ENCODE results near the gene RBFOX2. TPM values are rescaled to one million over a fixed set of nuclear protein-coding genes. Genes with fewer than 3 reads are reported as not detected.
A peak's percentile ranks its signal among the peaks of the same experiment; 100 is the strongest.

The RBFOX2 gene
- total RNA-seq, 2 experiments from 2014 or later: 54.3 to 78.7 TPM

DNA sequence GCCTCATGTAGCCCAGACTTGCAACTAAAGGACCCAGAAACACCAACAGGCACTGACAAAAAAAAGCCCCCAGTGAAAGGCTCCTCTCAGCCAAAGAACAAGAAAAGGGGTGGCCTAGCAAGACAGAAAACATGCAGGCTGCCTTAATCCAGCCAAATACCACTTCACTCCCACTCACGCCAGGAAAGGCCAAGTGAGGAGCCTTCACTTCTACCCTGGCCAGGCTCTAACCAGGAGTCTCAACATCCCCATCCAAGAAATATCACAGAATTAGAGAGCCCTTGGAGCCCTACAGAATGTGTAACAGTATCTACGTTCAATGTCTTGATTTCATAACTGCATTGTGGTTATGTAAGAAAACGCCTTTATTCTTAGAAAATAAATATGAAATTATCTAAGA, 162.0 kb downstream of the RBFOX2 start:
- peak overlapping the region; percentile 48; the same call in 1 of the 2 replicates for H2AFZ ChIP-seq (ENCODE audit: low read length)
- peak overlapping the region; percentile 64 for H3K4me2 ChIP-seq (ENCODE audit: low read length)
- POLR2A ChIA-PET: no interaction called here
- no peaks in the 10 kb centered on the region for H4K20me1 ChIP-seq (ENCODE audit: insufficient read depth, low read length)
- H3K36me3 ChIP-seq (ENCODE audit: insufficient read depth, low read length): peaks cover 5% of the 10 kb centered on the region; the same call in 1 of the 2 replicates
- H3K79me2 ChIP-seq (ENCODE audit: insufficient read depth, low read depth, low read length): peaks cover 99% of the 10 kb centered on the region
- TF ChIP-seq EZH2phosphoT487 (IDR thresholded peaks at IDR 0.05; ENCODE audit: borderline replicate concordance, low read depth, low read length) (no peak), CTCF (conservative IDR thresholded peaks at IDR 0.05; ENCODE audit: low read length) (no peak)
- H3K27ac ChIP-seq (ENCODE audit: low read depth, low read length, poor library complexity, severe bottlenecking): peak overlapping the region; percentile 99
- peaks cover 100% of the 10 kb centered on the region for H3K4me1 ChIP-seq (ENCODE audit: insufficient read depth, low read length, poor library complexity, severe bottlenecking)
- peak overlapping the region; percentile 25 for H3K4me3 ChIP-seq (ENCODE audit: low read depth, low read length, poor library complexity, severe bottlenecking)
- intact Hi-C loops (cut with micrococcal nuclease; ENCODE audit: unreplicated experiment): loop anchor here (10.0 kb wide), 1 partner anchor 148 kb away; no protein-coding TSS in a partner anchor
- H3K9me2 ChIP-seq (ENCODE audit: insufficient read depth, low read length): no peaks in the 10 kb centered on the region
- no TSS peak for BruUV-seq (replicated peaks)
- DNase-seq (ENCODE audit: low spot score): peak; percentile 42
- CTCF ChIA-PET (ENCODE audit: unreplicated experiment): no interaction called here
- 0 out of 2 replicates have a peak, but pooled peaks cover 5% of the 10 kb centered on the region for H3K9me3 ChIP-seq (ENCODE audit: low read length)

- Histone ChIP-seq H3K36me3 (ENCODE audit: insufficient read depth, low read length) (peaks cover 5% of the 10 kb centered on the region; the same call in 1 of the 2 replicates), H4K20me1 (ENCODE audit: insufficient read depth, low read length) (no peaks in the 10 kb centered on the region), H3K4me2 (ENCODE audit: low read length) (peak overlapping the region; percentile 54), H3K4me3 (ENCODE audit: low read depth, low read length, poor library complexity, severe bottlenecking) (no peak overlapping the region), H3K79me2 (ENCODE audit: insufficient read depth, low read depth, low read length) (peaks cover 92% of the 10 kb centered on the region), H3K9me2 (ENCODE audit: insufficient read depth, low read length) (no peaks in the 10 kb centered on the region), H2AFZ (ENCODE audit: low read length) (no peak overlapping the region; the same call in 1 of the 2 replicates), H3K4me1 (ENCODE audit: insufficient read depth, low read length, poor library complexity, severe bottlenecking) (peaks cover 100% of the 10 kb centered on the region), H3K27ac (ENCODE audit: low read depth, low read length, poor library complexity, severe bottlenecking) (peak overlapping the region; percentile 99), H3K9me3 (ENCODE audit: low read length) (0 out of 2 replicates have a peak, but pooled peaks cover 5% of the 10 kb centered on the region)
- POLR2A ChIA-PET: interaction anchor here (0.6 kb wide), 1 partner anchor 113 kb away, joined by 3 read pairs; no protein-coding TSS in a partner anchor
- TF ChIP-seq EZH2phosphoT487 (IDR thresholded peaks at IDR 0.05; ENCODE audit: borderline replicate concordance, low read depth, low read length) (no peak), CTCF (conservative IDR thresholded peaks at IDR 0.05; ENCODE audit: low read length) (no peak)
- DNase-seq (ENCODE audit: low spot score): no peak
- intact Hi-C loops (cut with micrococcal nuclease; ENCODE audit: unreplicated experiment): loop anchor here (10.0 kb wide), 1 partner anchor 150 kb away; no protein-coding TSS in a partner anchor
- CTCF ChIA-PET (ENCODE audit: unreplicated experiment): no interaction called here
- BruUV-seq (replicated peaks): no TSS peak
Measured at GRCh38 chr22:35864545-35865165, 164.0 kb downstream of the RBFOX2 start.

DNA sequence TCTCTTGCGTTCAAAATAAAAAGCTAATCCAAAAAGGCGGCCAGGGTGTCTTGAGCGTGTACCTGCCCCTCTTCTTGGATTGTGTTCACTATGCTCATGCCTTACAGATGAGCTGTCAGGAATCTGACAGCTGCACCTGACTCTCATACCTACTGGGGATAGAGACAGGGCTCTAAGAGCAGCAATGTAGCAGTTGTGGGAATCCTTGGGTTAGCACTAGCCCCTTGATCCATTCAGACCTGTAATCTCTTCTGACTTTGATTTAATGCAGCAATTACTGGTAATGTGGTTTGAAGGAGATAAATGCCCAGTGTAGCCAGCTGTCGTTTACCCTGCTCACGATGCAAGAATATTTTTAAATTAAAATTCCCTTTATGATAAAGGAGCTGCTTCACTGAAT, 165.2 kb downstream of the RBFOX2 start:
- Histone ChIP-seq H3K9me2 (ENCODE audit: insufficient read depth, low read length) (no peaks in the 10 kb centered on the region), H3K4me3 (ENCODE audit: low read depth, low read length, poor library complexity, severe bottlenecking) (peak overlapping the region; percentile 3)

More for the DNA sequence above, 165.2 kb downstream of the RBFOX2 start:
- Histone ChIP-seq H3K4me2 (ENCODE audit: low read length) (peak overlapping the region; percentile 54), H3K4me1 (ENCODE audit: insufficient read depth, low read length, poor library complexity, severe bottlenecking) (peaks cover 100% of the 10 kb centered on the region), H3K9me3 (ENCODE audit: low read length) (0 out of 2 replicates have a peak, but pooled peaks cover 4% of the 10 kb centered on the region), H3K36me3 (ENCODE audit: insufficient read depth, low read length) (peaks cover 8% of the 10 kb centered on the region), H3K79me2 (ENCODE audit: insufficient read depth, low read depth, low read length) (peaks cover 92% of the 10 kb centered on the region), H4K20me1 (ENCODE audit: insufficient read depth, low read length) (no peaks in the 10 kb centered on the region), H3K27ac (ENCODE audit: low read depth, low read length, poor library complexity, severe bottlenecking) (peak overlapping the region; percentile 99), H2AFZ (ENCODE audit: low read length) (no peak overlapping the region)
- TF ChIP-seq CTCF (conservative IDR thresholded peaks at IDR 0.05; ENCODE audit: low read length) (no peak), EZH2phosphoT487 (IDR thresholded peaks at IDR 0.05; ENCODE audit: borderline replicate concordance, low read depth, low read length) (no peak)
- peak; percentile 37 for DNase-seq (ENCODE audit: low spot score)
- CTCF ChIA-PET (ENCODE audit: unreplicated experiment): no interaction called here
- no TSS peak for BruUV-seq (replicated peaks)
- intact Hi-C loops (cut with micrococcal nuclease; ENCODE audit: unreplicated experiment): loop anchor here (10.0 kb wide), 1 partner anchor 151 kb away; no protein-coding TSS in a partner anchor
- POLR2A ChIA-PET: interaction anchor here (0.6 to 2.1 kb wide), 8 partner anchors 9 to 52 kb away, joined by 4 to 8 read pairs (median 5); no protein-coding TSS in a partner anchor

Measured in OCI-LY7 (cell line).